Mesenchymal stem cell (in vitro differentiated cells and primary cell): ENCODE measurements around the gene MLEC.

Source experiments
- DNase-seq: peaks from one replicate; pipeline ENCODE4 v3.0.0-alpha.2; 2013
- H2AFZ ChIP-seq: one replicate; pipeline ENCODE4 v1.6.1; 2013; ENCODE audit warnings: low read depth, mild to moderate bottlenecking, control low read depth, inconsistent platforms, low read length, moderate library complexity
- H2AK5ac ChIP-seq: 2 replicates; pipeline ENCODE4 v1.6.1; 2013; ENCODE audit warnings: low read length, moderate library complexity, mild to moderate bottlenecking, inconsistent platforms; ENCODE audit not compliant: severe bottlenecking
- H2BK120ac ChIP-seq: one replicate; pipeline ENCODE4 v1.6.1; 2013; ENCODE audit warnings: low read depth, mild to moderate bottlenecking, inconsistent platforms, low read length, moderate library complexity
- H2BK12ac ChIP-seq, 2 experiments: one replicate each; pipeline ENCODE4 v1.6.1; 2013; ENCODE audit warnings: inconsistent platforms in 2 of 2, low read length in 2 of 2, mild to moderate bottlenecking in 2 of 2, moderate library complexity in 2 of 2, control low read depth in 1 of 2
- H2BK15ac ChIP-seq: one replicate; pipeline ENCODE4 v1.6.1; 2013; ENCODE audit warnings: mild to moderate bottlenecking, low read depth, inconsistent platforms; ENCODE audit not compliant: poor library complexity, severe bottlenecking
- H2BK5ac ChIP-seq: 2 replicates; pipeline ENCODE4 v1.6.1; 2013; ENCODE audit warnings: low read depth, mild to moderate bottlenecking, low read length, control low read depth, inconsistent platforms; ENCODE audit not compliant: poor library complexity, severe bottlenecking
- H3K14ac ChIP-seq, 2 experiments: one replicate each; pipeline ENCODE4 v1.6.1; 2013; ENCODE audit warnings: inconsistent platforms in 2 of 2, low read length in 2 of 2, control low read depth in 1 of 2, mild to moderate bottlenecking in 1 of 2, moderate library complexity in 1 of 2
- H3K18ac ChIP-seq, 2 experiments: one replicate each; pipeline ENCODE4 v1.6.1; 2013; ENCODE audit warnings: inconsistent platforms in 2 of 2, low read length in 2 of 2, control low read depth in 1 of 2, low read depth in 1 of 2, mild to moderate bottlenecking in 1 of 2
- H3K23ac ChIP-seq, 2 experiments: one replicate each; pipeline ENCODE4 v1.6.1; 2013; ENCODE audit warnings: inconsistent platforms in 2 of 2, low read length in 2 of 2, mild to moderate bottlenecking in 2 of 2, moderate library complexity in 2 of 2, control low read depth in 1 of 2
- H3K27ac ChIP-seq: 2 replicates; pipeline ENCODE4 v1.5.1; 2013; ENCODE audit warnings: mild to moderate bottlenecking, moderate library complexity, low read length, control low read depth, inconsistent platforms; ENCODE audit not compliant: poor library complexity, severe bottlenecking
- H3K27me3 ChIP-seq, 2 experiments: 2 replicates each; pipeline versions ENCODE4 v1.6.1 to v1.7.0; 2013; ENCODE audit warnings: low read length in 2 of 2, mild to moderate bottlenecking in 2 of 2, moderate library complexity in 2 of 2, control low read depth in 1 of 2, inconsistent platforms in 1 of 2; ENCODE audit not compliant: control insufficient read depth in 1 of 2, insufficient read depth in 1 of 2
- H3K36me3 ChIP-seq, 2 experiments: 2 replicates each; pipeline versions ENCODE4 v1.6.1 to v1.7.0; 2013; ENCODE audit warnings: low read length in 2 of 2, control low read depth in 1 of 2, inconsistent platforms in 1 of 2, low read depth in 1 of 2, mild to moderate bottlenecking in 1 of 2; ENCODE audit not compliant: insufficient read depth in 2 of 2, control insufficient read depth in 1 of 2
- H3K4ac ChIP-seq, 2 experiments: one replicate each; pipeline ENCODE4 v1.6.1; 2013; ENCODE audit warnings: inconsistent platforms in 2 of 2, low read length in 2 of 2, mild to moderate bottlenecking in 2 of 2, moderate library complexity in 2 of 2, control low read depth in 1 of 2, low read depth in 1 of 2
- H3K4me1 ChIP-seq: 2 replicates; pipeline ENCODE4 v1.6.1; 2013; ENCODE audit warnings: low read depth, low read length, control low read depth; ENCODE audit not compliant: control insufficient read depth, insufficient read depth
- H3K4me2 ChIP-seq: 2 replicates; pipeline ENCODE4 v1.6.1; 2013; ENCODE audit warnings: low read length, mild to moderate bottlenecking, inconsistent platforms; ENCODE audit not compliant: poor library complexity, severe bottlenecking
- H3K4me3 ChIP-seq, 2 experiments: 2 replicates each; pipeline versions ENCODE4 v1.5.1 to v1.7.0; 2013; ENCODE audit warnings: low read length in 2 of 2, mild to moderate bottlenecking in 2 of 2, control low read depth in 1 of 2, low read depth in 1 of 2; ENCODE audit not compliant: insufficient read depth in 1 of 2
- H3K79me1 ChIP-seq: replicated peaks from 2 replicates; pipeline ENCODE4 v1.6.1; 2013; ENCODE audit warnings: mild to moderate bottlenecking, control low read depth, low read length, inconsistent platforms; ENCODE audit not compliant: poor library complexity, severe bottlenecking
- H3K9ac ChIP-seq: 2 replicates; pipeline ENCODE4 v1.7.0; 2013; ENCODE audit warnings: mild to moderate bottlenecking, low read length, moderate library complexity
- H3K9me3 ChIP-seq: 2 replicates; pipeline ENCODE4 v1.7.0; 2013; ENCODE audit warnings: mild to moderate bottlenecking, low read length; ENCODE audit not compliant: control insufficient read depth
- H4K8ac ChIP-seq: one replicate; pipeline ENCODE4 v1.6.1; 2013; ENCODE audit warnings: inconsistent platforms, mild to moderate bottlenecking, low read length, moderate library complexity
- H4K91ac ChIP-seq: one replicate; pipeline ENCODE4 v1.6.1; 2013; ENCODE audit warnings: mild to moderate bottlenecking, low read length, inconsistent platforms
- WGBS: methylation state at CpG from one replicate; pipeline ENCODE4 v1.1.7; 2013; ENCODE audit warnings: mixed read lengths; 5-methylcytosine and 5-hydroxymethylcytosine counted together

The MLEC gene

DNA sequence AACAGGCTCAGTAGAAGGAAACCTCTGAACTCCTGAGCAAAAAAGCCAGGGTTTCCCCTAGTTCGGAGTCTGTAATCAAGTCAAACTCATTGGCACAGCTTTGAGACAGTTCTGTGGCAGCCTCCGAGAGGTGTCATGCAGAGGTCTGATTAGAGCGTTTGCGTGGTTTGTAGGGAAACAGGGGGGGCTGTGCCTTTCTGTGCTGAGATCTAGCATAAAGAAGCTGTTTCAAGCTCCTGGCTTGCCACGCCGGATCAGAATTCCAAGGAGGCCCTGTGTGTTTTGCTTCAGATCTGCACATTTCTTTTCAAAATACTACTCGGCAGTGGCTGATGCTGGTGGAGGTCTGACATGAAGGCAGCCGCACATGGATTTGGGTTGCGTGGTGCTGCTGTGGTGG lies 44.8 kb upstream of the MLEC start:
- no peak overlapping the region for H3K27ac ChIP-seq
- H2BK120ac ChIP-seq, result no peak overlapping the region
- peaks cover 18% of the 10 kb centered on the region for H3K4me1 ChIP-seq
- no peak overlapping the region for H3K4me2 ChIP-seq
- peaks cover 70 to 82% of the 10 kb centered on the region in 2 experiments for H3K27me3 ChIP-seq
- H2BK12ac ChIP-seq, result no peak overlapping the region
- H3K79me1 ChIP-seq, result no peaks in the 10 kb centered on the region
- DNase-seq, result no peak
- H3K4me3 ChIP-seq, result no peak overlapping the region
- H3K36me3 ChIP-seq, result no peaks in the 10 kb centered on the region
- WGBS, result 90% methylated on average over 9 of the region's 9 CpGs
- no peak overlapping the region for H3K18ac ChIP-seq
- H3K23ac ChIP-seq, result no peak overlapping the region
- H2BK5ac ChIP-seq, result no peak overlapping the region
- no peak overlapping the region for H2AFZ ChIP-seq
- H2BK15ac ChIP-seq, result no peak overlapping the region
- H4K8ac ChIP-seq, result no peak overlapping the region
- no peak overlapping the region for H4K91ac ChIP-seq
- no peak overlapping the region for H3K14ac ChIP-seq
- no peak overlapping the region for H3K4ac ChIP-seq
- no peaks in the 10 kb centered on the region for H3K9me3 ChIP-seq
- no peak overlapping the region for H2AK5ac ChIP-seq
- no peak overlapping the region for H3K9ac ChIP-seq

DNA sequence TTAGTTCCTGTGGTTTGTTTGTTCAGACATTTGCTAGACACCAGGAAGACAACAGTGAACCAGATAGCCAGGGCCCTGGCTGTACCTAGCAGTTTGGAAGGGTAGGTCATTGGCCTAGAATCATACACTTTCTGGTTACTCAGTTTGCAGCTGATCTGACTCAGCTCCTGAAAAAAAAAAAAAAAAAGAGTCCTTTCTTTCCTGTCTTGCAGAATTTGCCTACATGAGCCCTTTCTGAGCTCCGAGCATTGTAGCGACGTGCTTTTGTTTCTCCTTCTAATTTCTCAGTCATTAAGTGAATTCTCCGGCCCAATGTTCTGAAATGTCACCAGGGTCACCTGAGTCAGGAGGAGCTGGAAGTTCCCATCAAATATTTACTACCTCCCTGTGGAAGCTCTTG lies 44.1 kb upstream of the MLEC start:
- H3K27ac ChIP-seq, result no peak overlapping the region
- H3K4me1 ChIP-seq, result peaks cover 18% of the 10 kb centered on the region
- peaks cover 70 to 76% of the 10 kb centered on the region in 2 experiments for H3K27me3 ChIP-seq
- no peak overlapping the region for H2BK5ac ChIP-seq
- H3K4ac ChIP-seq, result no peak overlapping the region
- H2BK120ac ChIP-seq, result no peak overlapping the region
- no peak overlapping the region for H2BK12ac ChIP-seq
- H4K91ac ChIP-seq, result no peak overlapping the region
- H3K14ac ChIP-seq, result no peak overlapping the region
- WGBS, result 91% methylated on average over 4 of the region's 4 CpGs
- H2AFZ ChIP-seq, result no peak overlapping the region
- H4K8ac ChIP-seq, result no peak overlapping the region
- no peak overlapping the region for H3K18ac ChIP-seq
- no peak overlapping the region for H3K4me2 ChIP-seq
- no peaks in the 10 kb centered on the region for H3K36me3 ChIP-seq
- no peak for DNase-seq
- no peak overlapping the region for H3K23ac ChIP-seq
- H3K79me1 ChIP-seq, result no peaks in the 10 kb centered on the region
- no peak overlapping the region for H3K4me3 ChIP-seq
- H3K9ac ChIP-seq, result no peak overlapping the region
- H2BK15ac ChIP-seq, result no peak overlapping the region
- H3K9me3 ChIP-seq, result no peaks in the 10 kb centered on the region
- H2AK5ac ChIP-seq, result no peak overlapping the region

DNA sequence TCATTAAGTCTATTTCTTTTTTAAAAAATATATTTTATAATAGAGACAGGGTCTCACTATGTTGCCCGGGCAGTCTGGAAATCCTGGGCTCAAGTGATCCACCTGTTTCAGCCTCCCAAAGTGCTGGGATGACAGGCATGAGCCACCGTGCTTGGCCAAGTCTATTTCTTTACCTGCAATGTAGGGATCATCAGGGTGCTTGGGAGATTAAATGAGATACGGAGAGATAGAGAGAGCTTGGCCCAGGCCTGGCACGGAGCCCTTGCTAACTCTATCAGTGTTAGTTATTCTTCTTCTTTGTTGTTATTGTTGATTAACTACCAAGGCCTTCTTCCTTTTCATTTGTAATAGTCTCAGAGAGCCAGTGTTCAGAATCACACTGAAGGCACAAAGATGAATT lies 43.4 kb upstream of the MLEC start:
- H3K27ac ChIP-seq, result no peak overlapping the region
- no peaks in the 10 kb centered on the region for H3K79me1 ChIP-seq
- no peak overlapping the region for H2BK12ac ChIP-seq
- no peaks in the 10 kb centered on the region for H3K36me3 ChIP-seq
- DNase-seq, result no peak
- no peak overlapping the region for H3K23ac ChIP-seq
- no peak overlapping the region for H2AFZ ChIP-seq
- H3K4ac ChIP-seq, result no peak overlapping the region
- H2BK120ac ChIP-seq, result no peak overlapping the region
- H2BK15ac ChIP-seq, result no peak overlapping the region
- peaks cover 63 to 74% of the 10 kb centered on the region in 2 experiments for H3K27me3 ChIP-seq
- WGBS, result 77% methylated on average over 2 of the region's 4 CpGs
- H3K4me1 ChIP-seq, result peaks cover 18% of the 10 kb centered on the region
- H3K4me2 ChIP-seq, result no peak overlapping the region
- no peak overlapping the region for H3K4me3 ChIP-seq
- no peak overlapping the region for H3K18ac ChIP-seq
- no peak overlapping the region for H3K14ac ChIP-seq
- no peak overlapping the region for H2BK5ac ChIP-seq
- H3K9ac ChIP-seq, result no peak overlapping the region
- H3K9me3 ChIP-seq, result no peaks in the 10 kb centered on the region
- H2AK5ac ChIP-seq, result no peak overlapping the region
- no peak overlapping the region for H4K91ac ChIP-seq
- no peak overlapping the region for H4K8ac ChIP-seq

DNA sequence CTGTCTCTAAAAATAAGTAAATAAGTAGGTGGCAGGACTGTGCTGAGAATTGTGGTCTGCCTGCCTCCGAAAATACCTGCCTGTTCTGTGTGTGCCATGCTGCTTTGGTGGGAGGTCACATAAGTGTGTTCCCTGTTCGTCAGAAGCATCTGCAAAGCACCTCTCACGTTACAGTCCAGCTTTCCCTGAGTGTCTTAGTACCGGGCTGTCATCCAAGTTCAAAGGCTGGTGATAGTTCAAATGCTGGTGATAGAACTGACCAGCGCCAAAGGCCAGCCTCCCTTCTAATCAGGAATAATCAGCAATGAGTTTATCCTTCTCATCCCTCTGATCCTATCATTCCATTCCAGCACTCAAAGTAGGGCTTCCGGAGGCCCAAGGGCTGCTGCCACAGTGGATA lies 40.9 kb upstream of the MLEC start:
- DNase-seq, result no peak
- Histone ChIP-seq H2BK5ac (no peak overlapping the region), H3K9me3 (no peaks in the 10 kb centered on the region), H2AFZ (no peak overlapping the region), H4K91ac (no peak overlapping the region), H4K8ac (no peak overlapping the region), H2BK120ac (no peak overlapping the region), H3K4me3 (no peak overlapping the region), H3K4me2 (no peak overlapping the region), H3K23ac (no peak overlapping the region), H2AK5ac (no peak overlapping the region), H3K9ac (no peak overlapping the region), H3K79me1 (no peaks in the 10 kb centered on the region), H3K14ac (no peak overlapping the region), H3K27ac (no peak overlapping the region), H3K4ac (no peak overlapping the region), H3K4me1 (peaks cover 8% of the 10 kb centered on the region), H2BK12ac (no peak overlapping the region), H3K18ac (no peak overlapping the region), H2BK15ac (no peak overlapping the region), H3K27me3 (peaks cover 69 to 78% of the 10 kb centered on the region in 2 experiments), H3K36me3 (no peaks in the 10 kb centered on the region)
- 65% methylated on average over 6 of the region's 6 CpGs for whole genome bisulfite sequencing
